HEK293 (cell line): ENCODE data around the gene TPR.

Experiments
- SCRT2 ChIP-seq: fragments of 450-650 bp; formaldehyde crosslinking; IDR thresholded peaks from 2 replicates; pipeline ENCODE4 v1.5.1; 2016; ENCODE audit warnings: missing biosample characterization, missing genetic modification characterization
- YY2 ChIP-seq: fragments of 450-650 bp; formaldehyde crosslinking; IDR thresholded peaks from 2 replicates; pipeline ENCODE4 v1.5.1; 2016; ENCODE audit warnings: missing biosample characterization, missing genetic modification characterization
- ZNF24 ChIP-seq: fragments of 450-650 bp; formaldehyde crosslinking; IDR thresholded peaks from 2 replicates; pipeline ENCODE4 v1.5.1; 2016; ENCODE audit warnings: missing biosample characterization, missing genetic modification characterization
- ZNF274 ChIP-seq, 2 experiments: fragments of 200-500 bp in 1 of 2; fragments of 450-650 bp in 1 of 2; sonication (Bioruptor generic) in 1 of 2; formaldehyde crosslinking in 1 of 2; IDR thresholded peaks; 2 replicates each; pipeline versions ENCODE4 v1.5.1 to v1.6.1; 2014 to 2016; ENCODE audit warnings: borderline replicate concordance in 1 of 2, inconsistent platforms in 1 of 2, low read length in 1 of 2, missing biosample characterization in 1 of 2, missing genetic modification characterization in 1 of 2
- TF ChIP-seq, protein P1 (sequence below): fragments of 450-650 bp; formaldehyde crosslinking; IDR thresholded peaks from 2 replicates; pipeline ENCODE4 v1.5.1; 2016; ENCODE audit warnings: missing biosample characterization, missing genetic modification characterization
- TF ChIP-seq, protein P2 (sequence below): fragments of 450-650 bp; formaldehyde crosslinking; IDR thresholded peaks from 2 replicates; pipeline ENCODE4 v1.5.1; 2017; ENCODE audit warnings: missing biosample characterization, mild to moderate bottlenecking, missing genetic modification characterization, moderate library complexity

DNA sequence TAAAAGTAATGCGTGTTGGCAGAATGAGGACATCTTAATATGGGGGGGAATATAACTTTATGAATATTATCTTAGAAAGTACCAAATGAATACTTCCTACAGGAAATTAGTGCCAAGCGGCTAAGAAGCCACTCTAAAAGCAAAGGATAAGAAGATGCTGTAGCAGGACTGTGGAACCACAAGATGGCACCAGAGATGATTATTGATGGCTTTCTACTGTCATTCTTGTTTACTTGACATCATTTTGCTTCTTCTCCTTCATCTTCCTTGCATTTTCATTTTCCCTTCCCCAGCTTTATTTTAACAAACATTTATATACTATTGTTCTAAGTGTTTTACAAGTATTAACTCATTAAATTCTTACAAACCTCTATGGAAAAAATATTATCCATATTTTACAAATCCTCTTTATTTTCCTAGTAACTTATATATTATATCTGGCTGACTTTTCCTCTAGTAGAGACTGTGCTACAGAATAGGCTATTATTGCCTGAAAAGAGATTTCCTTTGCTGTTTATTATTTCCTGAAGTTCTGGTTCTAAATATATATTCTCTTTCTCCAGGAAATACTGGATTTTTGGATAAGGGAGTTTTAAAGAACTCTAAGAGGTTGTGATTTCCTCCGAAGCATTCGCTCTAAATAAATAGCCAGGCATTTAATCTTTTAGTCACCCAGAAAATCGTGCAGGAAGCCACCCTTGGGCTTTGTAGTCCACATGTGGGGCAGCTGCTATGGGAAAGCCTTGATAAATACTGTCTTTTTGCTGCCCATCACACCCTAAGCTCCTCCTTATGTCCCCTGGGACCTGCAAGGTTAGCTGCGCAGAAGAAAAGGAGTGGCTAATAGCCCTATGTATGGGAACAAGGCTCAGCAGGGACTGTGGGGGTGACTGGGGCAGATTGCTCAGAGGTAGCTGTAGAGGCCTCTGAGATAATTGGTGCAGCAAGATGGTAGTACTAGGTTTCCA, 69.8 kb downstream of the TPR start:
- TF ChIP-seq SCRT2 (tag by site-specific recombination) (no peak), ZNF24 (tag by site-specific recombination) (no peak), ZNF274 (IDR thresholded peaks at IDR 0.05; ENCODE audit: low read length) (no peak), ZNF274 (tag by site-specific recombination; IDR thresholded peaks at IDR 0.05; ENCODE audit: borderline replicate concordance) (no peak), YY2 (tag by site-specific recombination) (no peak)
- TF ChIP-seq, protein P1, sequence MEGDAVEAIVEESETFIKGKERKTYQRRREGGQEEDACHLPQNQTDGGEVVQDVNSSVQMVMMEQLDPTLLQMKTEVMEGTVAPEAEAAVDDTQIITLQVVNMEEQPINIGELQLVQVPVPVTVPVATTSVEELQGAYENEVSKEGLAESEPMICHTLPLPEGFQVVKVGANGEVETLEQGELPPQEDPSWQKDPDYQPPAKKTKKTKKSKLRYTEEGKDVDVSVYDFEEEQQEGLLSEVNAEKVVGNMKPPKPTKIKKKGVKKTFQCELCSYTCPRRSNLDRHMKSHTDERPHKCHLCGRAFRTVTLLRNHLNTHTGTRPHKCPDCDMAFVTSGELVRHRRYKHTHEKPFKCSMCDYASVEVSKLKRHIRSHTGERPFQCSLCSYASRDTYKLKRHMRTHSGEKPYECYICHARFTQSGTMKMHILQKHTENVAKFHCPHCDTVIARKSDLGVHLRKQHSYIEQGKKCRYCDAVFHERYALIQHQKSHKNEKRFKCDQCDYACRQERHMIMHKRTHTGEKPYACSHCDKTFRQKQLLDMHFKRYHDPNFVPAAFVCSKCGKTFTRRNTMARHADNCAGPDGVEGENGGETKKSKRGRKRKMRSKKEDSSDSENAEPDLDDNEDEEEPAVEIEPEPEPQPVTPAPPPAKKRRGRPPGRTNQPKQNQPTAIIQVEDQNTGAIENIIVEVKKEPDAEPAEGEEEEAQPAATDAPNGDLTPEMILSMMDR (tag by site-specific recombination), result 0 out of 2 replicates have a peak, but pooled peaks have one; percentile 10
- TF ChIP-seq, protein P2, sequence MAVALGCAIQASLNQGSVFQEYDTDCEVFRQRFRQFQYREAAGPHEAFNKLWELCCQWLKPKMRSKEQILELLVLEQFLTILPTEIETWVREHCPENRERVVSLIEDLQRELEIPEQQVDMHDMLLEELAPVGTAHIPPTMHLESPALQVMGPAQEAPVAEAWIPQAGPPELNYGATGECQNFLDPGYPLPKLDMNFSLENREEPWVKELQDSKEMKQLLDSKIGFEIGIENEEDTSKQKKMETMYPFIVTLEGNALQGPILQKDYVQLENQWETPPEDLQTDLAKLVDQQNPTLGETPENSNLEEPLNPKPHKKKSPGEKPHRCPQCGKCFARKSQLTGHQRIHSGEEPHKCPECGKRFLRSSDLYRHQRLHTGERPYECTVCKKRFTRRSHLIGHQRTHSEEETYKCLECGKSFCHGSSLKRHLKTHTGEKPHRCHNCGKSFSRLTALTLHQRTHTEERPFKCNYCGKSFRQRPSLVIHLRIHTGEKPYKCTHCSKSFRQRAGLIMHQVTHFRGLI (tag by site-specific recombination), result no peak
